Measurements from ENCODE around the gene ASTN2. TPM values are rescaled to one million over a fixed set of nuclear protein-coding genes. Genes with fewer than 3 reads are reported as not detected.
"Not testable (repeated sequence)": the region's sequence is repeated elsewhere in the genome, so short reads cannot be mapped to it uniquely, and the experiment has no call there.

The ASTN2 gene
- total and polyA plus RNA-seq, 9 donors: 1.8 to 6.4 (median 3.2) TPM

DNA sequence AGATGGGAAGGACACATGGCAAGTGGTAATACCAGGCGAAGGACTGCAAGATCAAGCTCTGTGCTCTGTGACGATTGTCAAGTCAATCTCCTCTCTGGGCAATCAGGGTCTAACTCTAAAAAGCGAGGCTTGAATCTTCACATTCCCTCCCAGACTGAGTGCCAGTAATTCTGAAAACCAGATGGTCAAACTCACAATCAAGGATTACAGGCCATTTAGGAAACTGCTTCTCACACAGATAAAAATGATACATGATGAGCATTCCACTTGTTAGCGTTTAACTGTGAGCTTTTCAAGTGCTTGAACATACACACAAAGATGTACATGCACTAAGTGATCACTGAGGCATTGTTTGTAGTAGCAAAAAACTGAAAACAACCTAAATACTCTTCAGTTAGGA lies 517.7 kb downstream of the ASTN2 start:
- TF ChIP-seq, protein P1, sequence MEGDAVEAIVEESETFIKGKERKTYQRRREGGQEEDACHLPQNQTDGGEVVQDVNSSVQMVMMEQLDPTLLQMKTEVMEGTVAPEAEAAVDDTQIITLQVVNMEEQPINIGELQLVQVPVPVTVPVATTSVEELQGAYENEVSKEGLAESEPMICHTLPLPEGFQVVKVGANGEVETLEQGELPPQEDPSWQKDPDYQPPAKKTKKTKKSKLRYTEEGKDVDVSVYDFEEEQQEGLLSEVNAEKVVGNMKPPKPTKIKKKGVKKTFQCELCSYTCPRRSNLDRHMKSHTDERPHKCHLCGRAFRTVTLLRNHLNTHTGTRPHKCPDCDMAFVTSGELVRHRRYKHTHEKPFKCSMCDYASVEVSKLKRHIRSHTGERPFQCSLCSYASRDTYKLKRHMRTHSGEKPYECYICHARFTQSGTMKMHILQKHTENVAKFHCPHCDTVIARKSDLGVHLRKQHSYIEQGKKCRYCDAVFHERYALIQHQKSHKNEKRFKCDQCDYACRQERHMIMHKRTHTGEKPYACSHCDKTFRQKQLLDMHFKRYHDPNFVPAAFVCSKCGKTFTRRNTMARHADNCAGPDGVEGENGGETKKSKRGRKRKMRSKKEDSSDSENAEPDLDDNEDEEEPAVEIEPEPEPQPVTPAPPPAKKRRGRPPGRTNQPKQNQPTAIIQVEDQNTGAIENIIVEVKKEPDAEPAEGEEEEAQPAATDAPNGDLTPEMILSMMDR (IDR thresholded peaks at IDR 0.05): no peak
- TF ChIP-seq POLR2A (IDR thresholded peaks at IDR 0.05) (no peak), EP300 (IDR thresholded peaks at IDR 0.05) (no peak)

DNA sequence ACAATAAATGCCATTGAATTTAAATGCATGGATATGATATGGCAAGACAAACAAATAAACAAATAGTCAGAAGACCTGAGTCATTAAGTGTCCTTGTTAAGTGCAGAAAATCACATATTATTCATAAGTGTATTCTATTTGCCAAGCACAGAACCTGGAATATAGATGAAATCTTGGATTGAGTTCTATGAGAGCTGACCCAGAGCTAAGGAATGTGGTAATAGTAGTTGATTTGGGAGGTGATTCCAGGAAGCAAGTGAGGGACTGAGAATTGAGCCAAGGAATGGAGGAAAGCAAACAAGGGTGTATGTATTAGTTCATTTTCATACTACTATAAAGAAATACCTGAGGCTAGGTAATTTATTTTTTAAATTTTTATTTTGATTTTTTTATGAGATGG lies 518.9 kb downstream of the ASTN2 start:
- Histone ChIP-seq H3K27ac (no peak overlapping the region), H3K4me1 (ENCODE audit: insufficient read depth) (no peaks in the 10 kb centered on the region), H3K9me3 (no peaks in the 10 kb centered on the region), H3K36me3 (no peaks in the 10 kb centered on the region), H3K4me3 (no peak overlapping the region), H3K27me3 (no peaks in the 10 kb centered on the region)
- TF ChIP-seq POLR2A (IDR thresholded peaks at IDR 0.05): no peak
- TF ChIP-seq, protein P1 (IDR thresholded peaks at IDR 0.05): no peak
- TF ChIP-seq EP300 (IDR thresholded peaks at IDR 0.05): no peak
- no peak for DNase-seq
- intact Hi-C loops (cut with DNase I): no loop called here

More for the DNA sequence above, 517.7 kb downstream of the ASTN2 start:
- Histone ChIP-seq H3K27me3 (no peaks in the 10 kb centered on the region), H3K4me3 (no peak overlapping the region), H3K27ac (no peak overlapping the region), H3K4me1 (ENCODE audit: insufficient read depth) (no peaks in the 10 kb centered on the region), H3K9me3 (no peaks in the 10 kb centered on the region), H3K36me3 (no peaks in the 10 kb centered on the region)
- no peak for DNase-seq
- intact Hi-C loops (cut with DNase I): no loop called here
- WGBS, 3 donors: 44 to 74% (median 70%) methylated on average over 4 of the region's 4 CpGs

DNA sequence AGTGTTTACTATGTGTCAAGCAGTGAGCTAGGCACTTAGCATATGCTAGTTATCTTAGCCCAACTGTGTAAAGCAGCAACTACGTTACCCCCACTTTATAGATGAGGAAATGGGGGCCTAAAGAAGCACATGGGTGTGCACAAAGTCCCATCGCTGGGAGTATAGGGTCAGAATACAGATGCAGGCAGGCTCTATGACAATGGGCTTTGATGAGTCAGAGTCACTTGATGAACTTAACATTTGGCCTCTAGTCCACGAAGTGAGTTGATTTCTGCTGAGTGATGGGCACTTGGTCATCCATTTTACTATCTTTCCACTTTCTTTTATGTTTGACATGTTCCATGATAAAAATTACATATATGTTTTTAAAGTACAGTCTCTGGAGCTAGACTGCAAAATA lies 523.4 kb downstream of the ASTN2 start:
- intact Hi-C loops (cut with DNase I): no loop called here

DNA sequence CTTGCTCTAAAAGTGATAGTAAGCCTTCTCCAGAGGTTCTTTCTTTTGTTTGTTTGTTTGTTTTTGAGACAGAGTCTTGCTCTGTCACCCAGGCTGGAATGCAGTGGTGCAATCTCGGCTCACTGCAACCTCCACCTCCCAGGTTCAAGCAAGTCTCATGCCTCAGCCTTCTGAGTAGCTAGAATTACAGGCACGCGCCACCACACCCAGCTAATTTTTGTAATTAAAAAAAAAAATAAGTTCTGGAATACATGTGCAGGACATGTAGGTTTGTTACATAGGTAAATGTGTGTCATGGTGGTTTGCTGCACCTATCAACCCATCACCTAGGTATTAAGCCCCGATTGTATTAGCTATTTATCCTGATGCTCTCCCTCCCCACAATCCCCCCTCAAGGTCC lies 526.4 kb downstream of the ASTN2 start:
- H3K9me3 ChIP-seq; H3K4me3 ChIP-seq; intact Hi-C loops (cut with DNase I); H3K27me3 ChIP-seq; H3K4me1 ChIP-seq (ENCODE audit: insufficient read depth); H3K27ac ChIP-seq; H3K36me3 ChIP-seq; DNase-seq: not testable (repeated sequence)
- 86 to 91% (median 90%) methylated on average over 4 of the region's 4 CpGs for WGBS, 3 donors

More for the DNA sequence above, 523.4 kb downstream of the ASTN2 start:
- H3K9me3 ChIP-seq: no peaks in the 10 kb centered on the region
- no peak overlapping the region for H3K4me3 ChIP-seq
- no peak overlapping the region for H3K27ac ChIP-seq
- 69 to 81% (median 74%) methylated on average over 3 of the region's 3 CpGs for WGBS, 3 donors
- DNase-seq: no peak
- no peaks in the 10 kb centered on the region for H3K36me3 ChIP-seq
- H3K27me3 ChIP-seq: no peaks in the 10 kb centered on the region
- H3K4me1 ChIP-seq (ENCODE audit: insufficient read depth): no peaks in the 10 kb centered on the region
- TF ChIP-seq EP300 (IDR thresholded peaks at IDR 0.05) (no peak), POLR2A (IDR thresholded peaks at IDR 0.05) (no peak)
- TF ChIP-seq, protein P1 (IDR thresholded peaks at IDR 0.05): no peak

DNA sequence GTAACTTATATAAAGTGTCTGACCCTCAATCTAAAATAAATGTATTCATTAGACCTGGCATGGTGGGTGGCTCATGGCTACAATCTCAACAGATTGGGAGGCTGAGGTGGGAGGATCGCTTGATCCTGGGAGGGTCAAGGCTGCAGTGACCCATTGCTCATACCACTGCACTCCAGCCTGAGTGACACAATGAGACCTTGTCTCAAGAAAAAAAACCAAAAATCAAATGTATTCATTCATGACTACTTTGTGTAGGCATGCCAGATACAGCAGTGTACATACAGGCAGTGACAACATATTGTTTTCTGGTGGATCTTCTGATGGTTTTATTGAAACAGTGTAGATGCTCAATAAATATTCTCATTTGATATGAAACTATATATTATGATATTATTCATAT lies 526.8 kb downstream of the ASTN2 start:
- H3K27me3 ChIP-seq: no peaks in the 10 kb centered on the region
- 73 to 93% (median 87%) methylated on average over 1 of the region's 1 CpG for WGBS, 3 donors
- H3K27ac ChIP-seq: no peak overlapping the region
- TF ChIP-seq EP300 (IDR thresholded peaks at IDR 0.05) (no peak), POLR2A (IDR thresholded peaks at IDR 0.05) (no peak)
- TF ChIP-seq, protein P1 (IDR thresholded peaks at IDR 0.05): no peak
- no peaks in the 10 kb centered on the region for H3K4me1 ChIP-seq (ENCODE audit: insufficient read depth)
- intact Hi-C loops (cut with DNase I): no loop called here
- no peaks in the 10 kb centered on the region for H3K36me3 ChIP-seq
- H3K4me3 ChIP-seq: no peak overlapping the region
- no peaks in the 10 kb centered on the region for H3K9me3 ChIP-seq
- DNase-seq: no peak
